AG09319 (cell line): ENCODE measurements around the gene SLC66A2.

Experiments used
- DNase-seq: peaks from one replicate; pipeline ENCODE4 v3.0.0-alpha.2; 2010; ENCODE audit warnings: low read depth; ENCODE audit errors: extremely low read depth
- TF ChIP-seq, protein P1 (sequence below): IDR thresholded peaks from 2 replicates; pipeline ENCODE4 v1.5.1; 2011; ENCODE audit warnings: low read depth, mild to moderate bottlenecking, inconsistent platforms, low read length, moderate library complexity

The SLC66A2 gene

DNA sequence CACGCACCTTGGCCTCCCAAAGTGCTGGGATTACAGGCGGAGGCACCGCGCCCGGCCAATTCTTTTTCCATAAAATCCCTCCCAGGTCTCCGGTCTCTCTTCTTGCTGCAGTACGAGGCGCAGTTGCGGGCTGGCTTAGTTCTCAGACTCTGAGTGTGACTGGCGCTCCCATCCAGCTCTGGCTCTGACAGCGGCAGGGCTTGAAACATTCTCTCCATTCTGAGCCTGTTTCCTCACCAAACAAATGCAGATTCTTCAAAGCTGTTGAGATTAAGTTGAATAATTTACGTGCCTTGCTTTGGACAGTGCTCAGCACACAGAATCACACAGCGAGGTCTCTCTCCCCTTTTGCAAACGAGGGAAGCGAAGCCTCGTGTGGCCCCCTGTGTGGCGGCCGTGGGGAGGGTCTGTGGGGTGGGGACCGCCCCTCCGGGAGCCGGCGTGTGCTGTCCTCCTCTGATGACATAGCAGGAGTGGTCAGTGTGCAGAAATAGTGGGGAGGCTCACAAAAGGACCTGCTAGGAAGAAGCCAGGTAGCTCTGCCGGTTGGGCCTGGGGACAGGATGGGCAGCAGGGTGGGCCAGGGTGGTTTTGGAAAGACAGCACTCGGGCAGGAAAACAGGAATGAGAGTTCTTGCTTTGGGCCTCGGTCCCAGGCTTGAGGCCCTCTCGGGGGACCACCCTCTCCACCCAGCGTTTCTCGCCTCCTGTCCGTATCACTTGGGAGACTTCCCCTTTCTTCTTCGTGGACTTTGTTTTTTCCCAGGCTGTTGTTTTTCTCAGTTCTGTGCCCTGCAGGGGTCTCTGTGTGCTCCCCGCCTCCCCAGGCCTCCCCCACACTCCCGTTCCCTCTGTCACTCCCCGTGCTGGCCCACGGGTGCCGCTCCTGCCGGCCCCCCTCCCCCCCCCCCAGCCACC, 78.7 kb downstream of the SLC66A2 start:
- TF ChIP-seq, protein P1, sequence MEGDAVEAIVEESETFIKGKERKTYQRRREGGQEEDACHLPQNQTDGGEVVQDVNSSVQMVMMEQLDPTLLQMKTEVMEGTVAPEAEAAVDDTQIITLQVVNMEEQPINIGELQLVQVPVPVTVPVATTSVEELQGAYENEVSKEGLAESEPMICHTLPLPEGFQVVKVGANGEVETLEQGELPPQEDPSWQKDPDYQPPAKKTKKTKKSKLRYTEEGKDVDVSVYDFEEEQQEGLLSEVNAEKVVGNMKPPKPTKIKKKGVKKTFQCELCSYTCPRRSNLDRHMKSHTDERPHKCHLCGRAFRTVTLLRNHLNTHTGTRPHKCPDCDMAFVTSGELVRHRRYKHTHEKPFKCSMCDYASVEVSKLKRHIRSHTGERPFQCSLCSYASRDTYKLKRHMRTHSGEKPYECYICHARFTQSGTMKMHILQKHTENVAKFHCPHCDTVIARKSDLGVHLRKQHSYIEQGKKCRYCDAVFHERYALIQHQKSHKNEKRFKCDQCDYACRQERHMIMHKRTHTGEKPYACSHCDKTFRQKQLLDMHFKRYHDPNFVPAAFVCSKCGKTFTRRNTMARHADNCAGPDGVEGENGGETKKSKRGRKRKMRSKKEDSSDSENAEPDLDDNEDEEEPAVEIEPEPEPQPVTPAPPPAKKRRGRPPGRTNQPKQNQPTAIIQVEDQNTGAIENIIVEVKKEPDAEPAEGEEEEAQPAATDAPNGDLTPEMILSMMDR: no peak
- no peak for DNase-seq

DNA sequence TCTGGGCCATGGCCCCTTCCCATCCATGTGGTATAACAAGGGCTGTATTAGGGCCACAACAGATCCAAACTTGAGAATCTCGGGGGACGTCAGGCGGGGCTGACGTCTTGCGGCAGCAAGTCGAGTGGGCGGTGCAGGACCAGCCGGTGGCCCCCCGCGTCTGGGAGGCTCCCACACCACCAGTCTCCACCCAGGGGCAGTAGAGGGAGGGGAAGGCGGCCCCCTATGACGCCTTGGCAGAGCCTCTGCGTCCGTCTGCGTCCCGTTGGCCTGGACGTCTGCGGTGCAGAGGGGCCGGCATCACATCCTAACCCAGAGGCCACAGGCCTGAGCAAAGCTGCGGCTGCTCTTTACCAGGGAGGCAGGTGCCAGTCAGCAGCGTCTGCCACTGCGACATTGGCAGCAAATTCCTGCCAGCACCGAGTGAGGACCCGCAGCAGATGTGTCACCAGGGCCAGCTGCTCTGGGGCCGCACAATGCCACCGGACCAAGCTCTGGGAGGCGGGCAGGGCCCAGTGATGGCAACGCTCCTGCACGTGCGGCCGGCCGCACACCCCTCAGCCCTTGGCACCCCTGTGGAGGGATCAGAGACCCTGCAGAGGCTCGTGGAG, 79.9 kb downstream of the SLC66A2 start:
- TF ChIP-seq, protein P1: no peak
- DNase-seq: no peak

DNA sequence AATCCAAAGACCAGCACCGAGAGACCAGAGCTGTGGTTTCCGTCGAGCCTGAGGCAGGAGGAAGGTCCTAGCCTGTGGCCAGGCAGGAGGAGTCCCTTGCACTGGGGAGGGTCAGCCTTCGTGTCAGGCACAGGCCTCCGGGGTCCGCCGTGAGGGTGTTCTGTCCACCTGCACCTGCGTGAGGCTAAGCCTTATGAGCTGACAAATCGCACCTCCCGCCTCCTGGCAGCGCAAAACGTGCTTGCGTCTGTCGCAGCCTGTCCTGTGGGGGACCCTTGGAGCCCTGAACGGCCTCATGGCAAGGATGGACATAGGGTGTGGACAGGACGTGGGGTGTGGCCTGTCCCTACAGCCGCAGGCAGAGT, 80.4 kb downstream of the SLC66A2 start:
- no peak for DNase-seq
- TF ChIP-seq, protein P1: no peak

DNA sequence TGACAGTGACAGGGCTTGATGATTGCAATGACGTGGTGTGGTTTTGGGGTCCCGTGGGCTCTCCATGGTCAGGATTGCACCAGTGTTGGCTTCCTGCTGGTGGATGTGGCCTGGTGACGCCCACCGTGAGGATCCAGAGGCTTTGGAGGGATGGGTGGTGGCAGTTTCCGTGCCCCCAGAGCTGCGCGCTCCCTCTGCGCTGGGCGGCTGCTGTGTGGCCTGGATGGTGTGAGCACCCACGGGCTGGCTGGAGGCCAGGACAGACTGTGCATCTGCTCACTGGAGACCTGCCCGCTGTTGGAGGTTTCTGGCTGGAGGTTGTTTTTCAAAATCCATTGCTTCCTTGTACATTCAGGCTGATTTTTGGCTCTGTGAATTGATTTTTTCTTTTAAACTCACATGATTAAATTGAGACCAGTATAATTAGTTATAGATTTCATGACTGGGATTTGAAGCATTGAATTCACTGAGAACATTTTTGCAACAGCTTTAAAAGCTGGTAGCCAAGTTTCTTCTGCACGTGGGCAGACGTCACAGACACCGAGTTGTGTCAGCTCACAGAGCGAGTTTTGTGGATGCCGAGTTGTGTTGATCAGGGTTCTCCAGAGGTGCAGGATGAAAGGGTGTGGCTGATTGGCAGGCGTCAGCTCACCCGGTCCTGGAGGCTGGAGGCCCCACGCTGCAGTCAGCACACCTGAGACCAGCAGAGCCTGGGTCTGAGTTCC, 81.0 kb downstream of the SLC66A2 start:
- no peak for DNase-seq
- TF ChIP-seq, protein P1: no peak

DNA sequence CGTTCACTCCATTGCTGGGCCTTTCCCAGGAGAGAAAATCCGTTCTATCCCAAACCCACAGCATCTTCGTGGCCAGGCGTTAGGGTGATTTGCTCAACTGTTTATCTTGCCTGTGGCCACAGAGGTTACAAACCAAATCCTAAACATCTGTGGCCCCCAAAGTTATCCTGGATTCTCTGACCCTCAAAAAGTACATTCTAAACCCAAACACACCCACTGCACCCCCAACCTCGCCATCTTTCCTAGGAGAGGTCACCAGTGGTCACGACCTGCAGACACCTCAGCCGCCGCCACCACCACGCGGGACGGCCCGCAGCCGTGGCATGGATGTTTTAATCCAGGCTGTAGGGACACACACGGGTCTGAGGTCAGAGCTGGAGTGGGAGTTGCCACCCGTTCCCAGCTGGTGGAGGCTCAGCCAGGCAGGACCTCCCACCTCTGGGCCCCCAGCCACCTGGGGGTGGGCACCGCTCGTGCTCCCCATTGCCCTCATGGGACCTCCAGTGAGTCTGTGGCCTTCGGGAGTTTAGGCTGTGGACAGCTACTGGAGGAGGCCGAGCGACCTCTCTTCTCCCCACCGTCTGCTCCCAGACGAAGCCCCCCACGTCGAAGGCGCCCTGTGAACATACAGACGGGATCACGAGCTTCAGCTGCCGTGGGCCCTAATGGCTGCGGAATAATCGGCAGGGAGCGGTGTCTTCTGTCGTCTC, 81.7 kb downstream of the SLC66A2 start:
- no peak for DNase-seq
- TF ChIP-seq, protein P1: no peak

DNA sequence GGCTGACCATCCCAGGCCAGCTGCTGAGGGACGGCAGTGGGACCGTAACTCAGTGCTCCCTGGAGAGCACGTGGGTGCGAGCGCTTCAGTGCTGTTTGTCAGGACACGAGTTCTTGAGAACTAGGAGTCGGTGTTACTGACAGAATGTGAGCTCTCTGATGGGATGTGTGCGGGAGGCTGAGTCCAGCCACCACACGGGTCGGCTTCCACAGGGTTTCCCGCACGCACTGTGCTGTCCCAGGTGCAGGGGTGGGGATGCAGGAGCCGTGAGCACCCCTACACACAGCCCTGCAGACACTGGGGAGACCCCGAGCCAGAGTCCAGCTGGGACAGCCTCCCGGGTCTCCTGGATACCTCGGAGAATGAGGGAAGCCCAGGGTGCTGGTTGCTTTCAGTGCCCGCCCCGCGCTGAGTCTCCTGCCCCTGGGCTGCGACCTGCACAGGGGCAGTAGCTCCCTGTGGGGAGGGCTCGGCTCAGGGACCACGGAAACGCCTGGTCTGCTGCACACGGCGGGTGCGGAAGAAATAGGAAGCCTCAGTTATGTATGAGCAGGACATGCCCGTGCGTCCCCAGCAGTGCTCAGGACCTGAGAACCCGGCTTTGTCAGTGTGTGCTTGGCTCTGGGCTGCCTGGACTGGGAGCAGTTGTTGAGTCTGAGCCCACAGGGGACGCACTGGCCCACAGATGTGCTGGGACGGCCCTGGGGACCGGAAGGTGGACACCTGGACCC, 82.5 kb downstream of the SLC66A2 start:
- no peak for DNase-seq

More for the DNA sequence above, 82.5 kb downstream of the SLC66A2 start:
- TF ChIP-seq, protein P1: no peak
